Sigmoid colon (tissue), 7 donors: ENCODE data around the gene HOXA10. TPM values are rescaled to one million over a fixed set of nuclear protein-coding genes. Genes with fewer than 3 reads are reported as not detected.

Experiments used
- DNase-seq: peaks from one replicate; pipeline ENCODE4 v3.0.0-alpha.2; 2019
- H3K27ac ChIP-seq, 4 donors: fragments of 200-600 bp; sonication (generic); one replicate each; pipeline ENCODE4 v1.5.1; 2016 to 2019; ENCODE audit warnings: mild to moderate bottlenecking in 1 of 4
- H3K27me3 ChIP-seq, 3 donors: fragments of 200-600 bp; sonication (generic); one replicate each; pipeline ENCODE4 v1.5.1; 2019; ENCODE audit warnings: mild to moderate bottlenecking in 1 of 3
- H3K36me3 ChIP-seq, 4 donors: fragments of 200-600 bp; sonication (generic); one replicate each; pipeline ENCODE4 v1.5.1; 2016 to 2019
- H3K4me1 ChIP-seq, 4 donors: fragments of 200-600 bp; sonication (generic); one replicate each; pipeline ENCODE4 v1.5.1; 2017 to 2019
- H3K4me3 ChIP-seq, 4 donors: fragments of 200-600 bp; sonication (generic); one replicate each; pipeline ENCODE4 v1.5.1; 2017 to 2019; ENCODE audit warnings: mild to moderate bottlenecking in 2 of 4, moderate library complexity in 1 of 4
- H3K9me3 ChIP-seq, 4 donors: fragments of 200-600 bp in 3 of 4; sonication (generic) in 3 of 4; one replicate each; pipeline versions ENCODE4 v1.5.1 to v1.6.1; 2013 to 2019
- EP300 ChIP-seq, 4 donors: sonication (generic); formaldehyde crosslinking; IDR thresholded peaks; one replicate each; pipeline ENCODE4 v1.6.1; 2017; ENCODE audit warnings: antibody characterized with exemption in 4 of 4
- POLR2A ChIP-seq, 2 donors: fragments of 450-650 bp; IDR thresholded peaks; one replicate each; pipeline ENCODE4 v1.6.1; 2016; ENCODE audit warnings: antibody characterized with exemption in 2 of 2, mild to moderate bottlenecking in 2 of 2, moderate library complexity in 2 of 2
- POLR2AphosphoS5 ChIP-seq, 4 donors: sonication (generic); formaldehyde crosslinking; IDR thresholded peaks; one replicate each; pipeline ENCODE4 v1.6.1; 2017; ENCODE audit warnings: antibody characterized with exemption in 4 of 4
- WGBS, 2 donors: extraction: QIAGEN DNeasy Blood & Tissue Kit; methylation state at CpG; one replicate each; pipeline ENCODE4 v1.1.7; 2013; 5-methylcytosine and 5-hydroxymethylcytosine counted together
- intact Hi-C: fragments of 100-400 bp; cut with DNase I; formaldehyde crosslinking; loops from one replicate; pipeline ENCODE4 v1.15.1; 2023
- polyA plus RNA-seq, 3 donors: library from polyadenylated mRNA; stranded (reverse); fragments of 200-250 nt; gene quantifications; one replicate each; pipeline ENCODE4 v1.2.3, GENCODE V29; 2013
- total RNA-seq, 4 donors: library from RNA; depleted of rRNA; stranded (reverse); fragments of >200 nt; gene quantifications; one replicate each; pipeline ENCODE4 v1.1.0, GENCODE V29; 2016
- TF ChIP-seq, protein P1 (sequence below), 4 experiments: fragments of 450-650 bp in 3 of 4; fragments of 200-600 bp in 1 of 4; IDR thresholded peaks; one replicate each; pipeline ENCODE4 v1.5.1; 2016 to 2019; ENCODE audit warnings: antibody characterized with exemption in 4 of 4, mild to moderate bottlenecking in 3 of 4, moderate library complexity in 2 of 4
- donor health status: healthy with polysubstance abuse.
- donor health status: Bipolar disorder and iron deficiency.
- donor health status: healthy.

HOXA10 gene
- total and polyA plus RNA-seq, 7 donors = 22.2 to 64.0 (median 55.1) TPM

DNA sequence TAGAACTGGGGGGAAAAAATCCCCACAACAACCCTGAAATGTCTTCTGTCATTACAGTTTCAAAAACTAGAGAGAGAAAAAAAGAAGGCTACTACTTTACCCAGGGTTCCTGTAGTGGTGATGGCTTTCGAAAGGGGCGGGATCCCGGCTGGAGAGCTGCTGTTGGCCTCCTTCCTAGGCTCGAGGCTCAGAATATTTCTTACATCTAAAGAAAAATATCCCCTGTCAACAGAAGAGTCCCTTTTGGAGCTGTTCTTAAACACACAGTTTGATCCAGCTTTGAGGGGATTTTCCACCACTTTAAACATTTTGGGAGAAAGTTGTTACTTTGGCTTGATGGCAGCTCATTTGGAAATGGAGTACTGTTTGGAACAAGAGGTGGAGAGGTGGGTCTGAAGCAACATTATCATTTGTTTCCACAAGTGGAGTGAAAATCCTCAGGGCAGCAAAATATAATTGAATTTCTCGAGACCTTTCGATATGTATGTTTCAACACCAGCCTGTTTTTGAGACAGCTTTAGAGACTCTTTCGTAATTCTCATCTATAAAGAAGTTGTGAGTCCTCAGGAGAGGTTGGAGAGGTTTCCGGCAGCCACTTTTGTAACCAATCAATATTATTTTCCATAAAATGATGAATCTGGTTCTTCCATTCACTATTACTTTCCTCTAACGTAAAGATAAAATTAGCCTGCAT is 20.7 kb upstream of the HOXA10 start:
- Histone ChIP-seq H3K4me3 (peak overlapping the region; percentile 63 to 78 (median 70)), H3K36me3 (no peaks in the 10 kb centered on the region), H3K4me1 (peaks cover 0 to 64% (median 41%) of the 10 kb centered on the region in 4 donors), H3K27ac (peak overlapping the region in 3 of 4 donors; percentile 97 to 98 (median 98)), H3K27me3 (peaks cover 0 to 31% (median 0%) of the 10 kb centered on the region in 3 donors), H3K9me3 (no peaks in the 10 kb centered on the region)
- TF ChIP-seq, protein P1, sequence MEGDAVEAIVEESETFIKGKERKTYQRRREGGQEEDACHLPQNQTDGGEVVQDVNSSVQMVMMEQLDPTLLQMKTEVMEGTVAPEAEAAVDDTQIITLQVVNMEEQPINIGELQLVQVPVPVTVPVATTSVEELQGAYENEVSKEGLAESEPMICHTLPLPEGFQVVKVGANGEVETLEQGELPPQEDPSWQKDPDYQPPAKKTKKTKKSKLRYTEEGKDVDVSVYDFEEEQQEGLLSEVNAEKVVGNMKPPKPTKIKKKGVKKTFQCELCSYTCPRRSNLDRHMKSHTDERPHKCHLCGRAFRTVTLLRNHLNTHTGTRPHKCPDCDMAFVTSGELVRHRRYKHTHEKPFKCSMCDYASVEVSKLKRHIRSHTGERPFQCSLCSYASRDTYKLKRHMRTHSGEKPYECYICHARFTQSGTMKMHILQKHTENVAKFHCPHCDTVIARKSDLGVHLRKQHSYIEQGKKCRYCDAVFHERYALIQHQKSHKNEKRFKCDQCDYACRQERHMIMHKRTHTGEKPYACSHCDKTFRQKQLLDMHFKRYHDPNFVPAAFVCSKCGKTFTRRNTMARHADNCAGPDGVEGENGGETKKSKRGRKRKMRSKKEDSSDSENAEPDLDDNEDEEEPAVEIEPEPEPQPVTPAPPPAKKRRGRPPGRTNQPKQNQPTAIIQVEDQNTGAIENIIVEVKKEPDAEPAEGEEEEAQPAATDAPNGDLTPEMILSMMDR (IDR thresholded peaks at IDR 0.05) = no peak
- TF ChIP-seq POLR2A (IDR thresholded peaks at IDR 0.05) (no peak), POLR2AphosphoS5 (IDR thresholded peaks at IDR 0.05) (no peak), EP300 (IDR thresholded peaks at IDR 0.05) (no peak)
- WGBS, 2 donors = 18 to 39% methylated on average over 9 of the region's 9 CpGs
- intact Hi-C loops = loop anchor here (5.0 to 10.0 kb wide), 3 partner anchors 467 to 980 kb away; partner anchors contain the start of gene HIBADH
- DNase-seq = no peak

DNA sequence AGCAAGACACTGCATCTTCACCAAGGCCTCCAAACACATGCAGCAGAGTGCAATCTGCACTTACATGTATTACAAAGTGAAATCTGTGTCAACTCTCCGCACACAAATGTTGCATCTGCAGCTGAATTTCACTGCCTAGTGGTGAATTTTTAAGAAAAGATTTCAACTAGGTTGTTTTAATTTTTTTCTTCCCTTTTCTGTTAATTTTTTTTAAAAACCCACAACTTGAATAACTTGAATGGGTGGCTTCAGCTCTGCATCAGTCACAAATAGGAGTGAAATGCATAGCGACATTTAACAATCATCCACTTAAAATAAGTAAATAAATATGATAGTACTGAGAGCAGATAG is 19.9 kb upstream of the HOXA10 start:
- DNase-seq = no peak
- H3K4me1 ChIP-seq = peaks cover 0 to 70% (median 49%) of the 10 kb centered on the region in 4 donors
- H3K27ac ChIP-seq = peak overlapping the region in 3 of 4 donors; percentile 97 to 98 (median 98)
- H3K27me3 ChIP-seq = peaks cover 0 to 31% (median 0%) of the 10 kb centered on the region in 3 donors
- H3K36me3 ChIP-seq = no peaks in the 10 kb centered on the region
- H3K9me3 ChIP-seq = no peaks in the 10 kb centered on the region
- TF ChIP-seq, protein P1 (IDR thresholded peaks at IDR 0.05) = no peak
- peak in 2 of 4 donors; percentile 5 to 28 for TF ChIP-seq POLR2AphosphoS5 (IDR thresholded peaks at IDR 0.05)
- intact Hi-C loops = loop anchor here (10.0 kb wide), 1 partner anchor 981 kb away; no protein-coding TSS in a partner anchor
- 14 to 37% methylated on average over 2 of the region's 2 CpGs for WGBS, 2 donors
- peak overlapping the region; percentile 63 to 78 (median 70) for H3K4me3 ChIP-seq

DNA sequence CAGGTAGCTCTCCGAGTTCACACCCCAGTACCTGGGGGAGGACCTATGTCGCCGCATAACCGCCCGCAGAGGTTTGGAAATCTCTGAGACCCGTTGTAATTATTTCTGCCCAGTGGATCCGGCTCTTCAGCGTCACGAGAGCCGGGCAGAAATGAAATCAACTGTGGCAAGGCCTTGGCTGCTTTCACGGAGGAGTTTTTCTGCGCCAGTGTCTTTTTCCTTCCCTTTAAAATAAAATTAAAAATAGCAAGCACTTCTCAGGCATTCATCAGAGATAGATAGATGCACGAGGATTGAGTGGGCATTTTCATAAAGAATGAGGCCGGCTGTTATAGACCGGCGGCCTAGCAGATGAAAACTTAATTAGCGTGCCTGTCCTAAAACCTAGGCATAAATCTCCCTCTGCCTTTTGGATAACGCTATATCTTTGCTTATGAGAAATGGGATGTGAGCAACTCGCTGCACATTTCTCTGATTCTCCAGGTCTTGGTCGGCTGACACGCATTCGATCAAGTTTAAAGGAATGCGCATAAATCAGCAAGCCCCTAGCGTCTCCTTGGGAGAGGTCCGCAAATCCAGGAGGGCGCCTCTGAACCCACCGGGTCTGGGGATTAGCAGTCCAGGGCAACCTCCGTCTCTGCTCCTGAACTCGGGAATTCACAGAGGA is 19.3 kb upstream of the HOXA10 start:
- DNase-seq = no peak
- intact Hi-C loops = loop anchor here (10.0 kb wide), 1 partner anchor 981 kb away; no protein-coding TSS in a partner anchor
- TF ChIP-seq EP300 (IDR thresholded peaks at IDR 0.05) = no peak
- TF ChIP-seq, protein P1 (IDR thresholded peaks at IDR 0.05) = no peak
- TF ChIP-seq POLR2AphosphoS5 (IDR thresholded peaks at IDR 0.05) = no peak
- TF ChIP-seq POLR2A (IDR thresholded peaks at IDR 0.05) = no peak
- Histone ChIP-seq H3K4me1 (peaks cover 0 to 72% (median 52%) of the 10 kb centered on the region in 4 donors), H3K27ac (peak overlapping the region in 3 of 4 donors; percentile 97 to 98 (median 98)), H3K9me3 (no peaks in the 10 kb centered on the region), H3K36me3 (no peaks in the 10 kb centered on the region), H3K27me3 (peaks cover 0 to 29% (median 0%) of the 10 kb centered on the region in 3 donors), H3K4me3 (peak overlapping the region; percentile 43 to 76 (median 64))
- WGBS, 2 donors = 12 to 21% methylated on average over 29 of the region's 29 CpGs

DNA sequence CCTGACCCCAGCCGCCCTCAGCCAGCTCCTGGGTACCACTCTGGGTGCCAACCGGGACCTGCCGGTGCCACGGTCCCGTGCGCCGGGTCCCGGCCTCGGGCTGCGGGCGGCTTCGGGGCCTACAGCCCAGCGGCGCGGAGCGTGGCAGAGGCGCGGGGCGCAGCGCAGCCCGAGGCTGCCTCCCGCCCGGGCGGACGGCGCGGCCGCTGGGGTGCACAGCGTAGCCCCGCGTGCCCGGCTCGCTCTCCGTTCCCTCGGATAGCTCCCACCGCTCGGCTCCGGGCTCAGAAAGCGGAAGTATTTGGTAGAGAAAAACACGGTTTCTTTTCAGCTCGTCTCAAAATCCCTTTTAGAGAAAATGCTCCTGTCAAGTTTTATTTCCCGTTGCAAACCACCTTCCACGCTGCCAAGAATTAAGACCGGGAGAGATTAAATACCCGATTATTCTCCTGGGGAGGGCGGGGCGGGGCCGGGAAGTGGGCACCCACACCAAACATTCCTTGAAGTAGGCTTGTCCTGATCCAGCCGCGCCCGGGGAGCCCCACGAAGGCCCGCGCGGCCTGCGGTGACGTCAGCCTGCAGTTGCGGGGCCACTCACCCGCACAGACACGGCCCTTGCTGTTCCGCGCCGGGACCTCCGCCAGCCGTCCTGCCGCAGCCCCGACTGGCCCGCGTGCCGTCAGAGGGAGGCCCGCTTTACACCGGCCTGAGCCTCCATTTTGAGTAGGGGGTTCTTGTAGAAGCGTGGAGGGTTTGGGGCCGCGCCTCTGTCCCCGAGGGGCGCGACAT is 18.6 kb upstream of the HOXA10 start:
- intact Hi-C loops = loop anchor here (10.0 kb wide), 1 partner anchor 982 kb away; no protein-coding TSS in a partner anchor
- Histone ChIP-seq H3K4me1 (peaks cover 0 to 73% (median 55%) of the 10 kb centered on the region in 4 donors), H3K36me3 (no peaks in the 10 kb centered on the region), H3K27ac (peak overlapping the region in 3 of 4 donors; percentile 97 to 98 (median 98)), H3K4me3 (peak overlapping the region; percentile 43 to 76 (median 64)), H3K27me3 (peaks cover 0 to 23% (median 0%) of the 10 kb centered on the region in 3 donors), H3K9me3 (no peaks in the 10 kb centered on the region)
- TF ChIP-seq, protein P1 (IDR thresholded peaks at IDR 0.05) = no peak
- TF ChIP-seq POLR2AphosphoS5 (IDR thresholded peaks at IDR 0.05) (peak in 3 of 4 donors; percentile 17 to 64 (median 41)), POLR2A (IDR thresholded peaks at IDR 0.05) (no peak), EP300 (IDR thresholded peaks at IDR 0.05) (no peak)
- DNase-seq = peak; percentile 86
- 1 to 3% methylated on average over 78 of the region's 78 CpGs for WGBS, 2 donors
